ENCODE results near the gene SAMMSON. TPM values are rescaled to one million over a fixed set of nuclear protein-coding genes. Genes with fewer than 3 reads are reported as not detected.
A peak's percentile ranks its signal among the peaks of the same experiment; 100 is the strongest.

The SAMMSON gene
- polyA plus RNA-seq, 3 donors, result not detected

DNA sequence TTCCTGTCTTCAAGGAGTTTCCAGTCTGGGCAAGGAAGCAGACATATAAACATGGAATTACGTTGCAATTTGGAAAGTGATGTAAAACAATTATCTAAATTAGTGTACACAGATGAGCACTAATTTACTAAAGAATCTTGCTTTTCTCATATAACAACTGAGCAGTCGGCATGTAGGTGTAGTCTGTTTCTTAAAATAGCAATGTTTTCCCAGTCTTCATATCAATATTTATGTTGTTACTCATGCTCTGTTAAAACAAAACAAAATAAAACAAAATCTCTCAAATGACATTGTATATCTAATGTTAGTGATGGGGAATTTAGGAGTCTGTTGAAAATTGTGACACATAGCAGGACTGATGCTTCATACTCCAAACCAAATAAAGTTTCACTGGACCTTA, 75.6 kb downstream of the SAMMSON start:
- Histone ChIP-seq H3K4me1 (ENCODE audit: control insufficient read depth in 1 of 2, insufficient read depth in 2 of 2, low read length in 2 of 2) (no peaks in the 10 kb centered on the region), H3K9ac (ENCODE audit: insufficient read depth, low read length, poor library complexity, severe bottlenecking) (no peak overlapping the region), H4K20me1 (ENCODE audit: insufficient read depth, low read length) (no peaks in the 10 kb centered on the region), H3K27me3 (ENCODE audit: control insufficient read depth in 2 of 2, insufficient read depth in 2 of 2, low read length in 2 of 2) (peaks cover 31 to 51% of the 10 kb centered on the region in 2 donors), H3K4me3 (replicated peaks in 1 of 3; ENCODE audit: low read depth in 2 of 3, low read length in 3 of 3) (no peak overlapping the region), H3K9me3 (replicated peaks in 1 of 2; ENCODE audit: control insufficient read depth in 1 of 2, insufficient read depth in 1 of 2, low read length in 2 of 2) (no peaks in the 10 kb centered on the region), H3K36me3 (replicated peaks in 1 of 2; ENCODE audit: control insufficient read depth in 1 of 2, insufficient read depth in 2 of 2, low read length in 2 of 2) (no peaks in the 10 kb centered on the region), H2AFZ (ENCODE audit: insufficient read depth, low read depth, low read length, poor library complexity, severe bottlenecking) (no peak overlapping the region), H3K4me2 (replicated peaks; ENCODE audit: extremely low read depth, low read length, poor library complexity, severe bottlenecking) (no peak overlapping the region), H3K79me2 (ENCODE audit: insufficient read depth, low read length) (no peaks in the 10 kb centered on the region), H3K27ac (ENCODE audit: low read depth in 1 of 2, low read length in 2 of 2) (no peak overlapping the region)
- TF ChIP-seq, protein P1, sequence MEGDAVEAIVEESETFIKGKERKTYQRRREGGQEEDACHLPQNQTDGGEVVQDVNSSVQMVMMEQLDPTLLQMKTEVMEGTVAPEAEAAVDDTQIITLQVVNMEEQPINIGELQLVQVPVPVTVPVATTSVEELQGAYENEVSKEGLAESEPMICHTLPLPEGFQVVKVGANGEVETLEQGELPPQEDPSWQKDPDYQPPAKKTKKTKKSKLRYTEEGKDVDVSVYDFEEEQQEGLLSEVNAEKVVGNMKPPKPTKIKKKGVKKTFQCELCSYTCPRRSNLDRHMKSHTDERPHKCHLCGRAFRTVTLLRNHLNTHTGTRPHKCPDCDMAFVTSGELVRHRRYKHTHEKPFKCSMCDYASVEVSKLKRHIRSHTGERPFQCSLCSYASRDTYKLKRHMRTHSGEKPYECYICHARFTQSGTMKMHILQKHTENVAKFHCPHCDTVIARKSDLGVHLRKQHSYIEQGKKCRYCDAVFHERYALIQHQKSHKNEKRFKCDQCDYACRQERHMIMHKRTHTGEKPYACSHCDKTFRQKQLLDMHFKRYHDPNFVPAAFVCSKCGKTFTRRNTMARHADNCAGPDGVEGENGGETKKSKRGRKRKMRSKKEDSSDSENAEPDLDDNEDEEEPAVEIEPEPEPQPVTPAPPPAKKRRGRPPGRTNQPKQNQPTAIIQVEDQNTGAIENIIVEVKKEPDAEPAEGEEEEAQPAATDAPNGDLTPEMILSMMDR (IDR thresholded peaks at IDR 0.05), result no peak
- Mint-ChIP-seq H3K36me3 (no peaks in the 10 kb centered on the region), H3K4me1 (peaks cover 3% of the 10 kb centered on the region), H3K4me3 (peak overlapping the region in 1 of 2 donors; percentile 3), H3K27ac (no peak overlapping the region), H3K9me3 (peaks cover 0 to 4% (median 1%) of the 10 kb centered on the region in 7 donors), H3K27me3 (ENCODE audit: low read depth in 3 of 3) (peaks cover 30 to 55% (median 32%) of the 10 kb centered on the region in 3 donors)
- no peak for DNase-seq
- intact Hi-C loops (cut with micrococcal nuclease), result no loop called here
- no CpG with 5 or more reads among the region's 2 CpGs for WGBS (ENCODE audit: insufficient coverage)

DNA sequence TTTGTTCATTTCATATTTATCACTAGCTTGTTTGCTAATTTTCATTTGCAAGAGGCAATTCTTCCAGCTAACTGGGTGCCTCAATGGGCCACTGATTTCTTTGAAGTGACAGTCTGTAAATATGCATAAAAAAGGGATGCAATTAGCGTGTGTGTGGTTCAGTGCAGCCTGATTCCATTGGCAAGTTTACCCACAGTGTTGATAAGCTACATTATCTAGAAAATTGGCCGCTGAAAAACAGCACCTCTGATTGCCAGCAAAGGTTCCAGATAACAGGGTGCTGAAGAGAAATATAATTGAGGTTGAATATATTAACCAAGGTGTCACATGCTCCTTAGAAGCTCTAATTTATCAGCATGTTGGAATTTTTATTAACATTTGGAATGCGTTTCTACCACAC, 76.9 kb downstream of the SAMMSON start:
- Histone ChIP-seq H3K27ac (ENCODE audit: low read depth in 1 of 2, low read length in 2 of 2) (no peak overlapping the region), H4K20me1 (ENCODE audit: insufficient read depth, low read length) (no peaks in the 10 kb centered on the region), H3K4me3 (replicated peaks in 1 of 3; ENCODE audit: low read depth in 2 of 3, low read length in 3 of 3) (no peak overlapping the region), H2AFZ (ENCODE audit: insufficient read depth, low read depth, low read length, poor library complexity, severe bottlenecking) (no peak overlapping the region), H3K4me2 (replicated peaks; ENCODE audit: extremely low read depth, low read length, poor library complexity, severe bottlenecking) (no peak overlapping the region), H3K9ac (ENCODE audit: insufficient read depth, low read length, poor library complexity, severe bottlenecking) (no peak overlapping the region), H3K27me3 (ENCODE audit: control insufficient read depth in 2 of 2, insufficient read depth in 2 of 2, low read length in 2 of 2) (peaks cover 27 to 42% of the 10 kb centered on the region in 2 donors), H3K4me1 (ENCODE audit: control insufficient read depth in 1 of 2, insufficient read depth in 2 of 2, low read length in 2 of 2) (no peaks in the 10 kb centered on the region), H3K36me3 (replicated peaks in 1 of 2; ENCODE audit: control insufficient read depth in 1 of 2, insufficient read depth in 2 of 2, low read length in 2 of 2) (no peaks in the 10 kb centered on the region), H3K9me3 (replicated peaks in 1 of 2; ENCODE audit: control insufficient read depth in 1 of 2, insufficient read depth in 1 of 2, low read length in 2 of 2) (no peaks in the 10 kb centered on the region), H3K79me2 (ENCODE audit: insufficient read depth, low read length) (no peaks in the 10 kb centered on the region)
- H3K4me1 Mint-ChIP-seq, result peaks cover 3% of the 10 kb centered on the region
- peaks cover 23 to 54% (median 26%) of the 10 kb centered on the region in 3 donors for H3K27me3 Mint-ChIP-seq (ENCODE audit: low read depth in 3 of 3)
- H3K4me3 Mint-ChIP-seq, result no peak overlapping the region
- H3K9me3 Mint-ChIP-seq, result peaks cover 0 to 4% (median 1%) of the 10 kb centered on the region in 7 donors
- intact Hi-C loops (cut with micrococcal nuclease), result no loop called here
- DNase-seq, result no peak
- TF ChIP-seq, protein P1 (IDR thresholded peaks at IDR 0.05), result no peak
- H3K36me3 Mint-ChIP-seq, result no peaks in the 10 kb centered on the region
- 80% methylated on average over 1 of the region's 3 CpGs for WGBS (ENCODE audit: insufficient coverage)
- H3K27ac Mint-ChIP-seq, result no peak overlapping the region
